ENCODE results near the gene ADAMTS15. TPM values are rescaled to one million over a fixed set of nuclear protein-coding genes. Genes with fewer than 3 reads are reported as not detected.

Gene ADAMTS15
- total RNA-seq, 2 experiments from 2014 or later: 0.04 to 0.05 TPM

DNA sequence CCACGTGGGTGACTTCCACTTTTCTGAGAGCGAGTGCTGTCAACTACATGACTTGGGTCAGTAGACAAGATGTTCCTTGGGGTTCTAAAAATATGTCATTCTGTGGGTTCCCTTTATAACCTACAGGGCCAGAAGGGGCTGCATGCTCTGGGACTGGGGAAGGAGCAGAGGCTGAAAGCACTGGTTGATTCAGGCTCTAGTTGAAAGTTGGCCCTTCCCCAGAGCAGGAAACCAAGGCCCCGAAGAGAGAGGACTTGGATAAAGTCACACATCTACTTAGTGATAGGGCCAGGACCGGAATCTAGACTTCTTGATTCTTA lies 9.9 kb downstream of the ADAMTS15 start:
- Mint-ChIP-seq H3K27ac (no peak overlapping the region), H3K36me3 (ENCODE audit: low read depth) (no peaks in the 10 kb centered on the region), H3K4me1 (no peaks in the 10 kb centered on the region), H3K27me3 (peaks cover 10% of the 10 kb centered on the region), H3K4me3 (no peak overlapping the region), H3K9me3 (no peaks in the 10 kb centered on the region)
- ChIA-PET POLR2A (no interaction called here), CTCF (no interaction called here)
- no peak for DNase-seq

GRCh38 chr11:130459521-130459920 lies 11.1 kb downstream of the ADAMTS15 start:
- Mint-ChIP-seq H3K27ac (no peak overlapping the region), H3K36me3 (ENCODE audit: low read depth) (no peaks in the 10 kb centered on the region), H3K9me3 (no peaks in the 10 kb centered on the region), H3K4me1 (no peaks in the 10 kb centered on the region), H3K27me3 (peaks cover 4% of the 10 kb centered on the region), H3K4me3 (no peak overlapping the region)
- DNase-seq: no peak
- ChIA-PET POLR2A (no interaction called here), CTCF (no interaction called here)

- no peak for DNase-seq
- Mint-ChIP-seq H3K27ac (no peak overlapping the region), H3K4me3 (no peak overlapping the region), H3K9me3 (no peaks in the 10 kb centered on the region), H3K4me1 (no peaks in the 10 kb centered on the region), H3K27me3 (no peaks in the 10 kb centered on the region), H3K36me3 (ENCODE audit: low read depth) (no peaks in the 10 kb centered on the region)
- CTCF ChIA-PET: interaction anchor here (1.3 kb wide), 1 partner anchor 12 kb away, joined by 3 read pairs; no protein-coding TSS in a partner anchor
- POLR2A ChIA-PET: no interaction called here
Observed at GRCh38 chr11:130462101-130462885, 13.8 kb downstream of the ADAMTS15 start.

GRCh38 chr11:130462931-130463330 lies 14.5 kb downstream of the ADAMTS15 start:
- CTCF ChIA-PET: interaction anchor here (1.3 kb wide), 1 partner anchor 12 kb away, joined by 3 read pairs; no protein-coding TSS in a partner anchor
- no peaks in the 10 kb centered on the region for H3K4me1 Mint-ChIP-seq

GRCh38 chr11:130464291-130464812 lies 15.9 kb downstream of the ADAMTS15 start:
- Mint-ChIP-seq H3K4me1 (no peaks in the 10 kb centered on the region), H3K27me3 (no peaks in the 10 kb centered on the region), H3K4me3 (no peak overlapping the region), H3K9me3 (no peaks in the 10 kb centered on the region), H3K36me3 (ENCODE audit: low read depth) (no peaks in the 10 kb centered on the region), H3K27ac (no peak overlapping the region)
- POLR2A ChIA-PET: no interaction called here
- CTCF ChIA-PET: no interaction called here
- no peak for DNase-seq

More at GRCh38 chr11:130462931-130463330, 14.5 kb downstream of the ADAMTS15 start:
- POLR2A ChIA-PET: no interaction called here
- H3K36me3 Mint-ChIP-seq (ENCODE audit: low read depth): no peaks in the 10 kb centered on the region
- no peaks in the 10 kb centered on the region for H3K9me3 Mint-ChIP-seq
- no peaks in the 10 kb centered on the region for H3K27me3 Mint-ChIP-seq
- H3K4me3 Mint-ChIP-seq: no peak overlapping the region
- DNase-seq: no peak
- H3K27ac Mint-ChIP-seq: no peak overlapping the region

DNA sequence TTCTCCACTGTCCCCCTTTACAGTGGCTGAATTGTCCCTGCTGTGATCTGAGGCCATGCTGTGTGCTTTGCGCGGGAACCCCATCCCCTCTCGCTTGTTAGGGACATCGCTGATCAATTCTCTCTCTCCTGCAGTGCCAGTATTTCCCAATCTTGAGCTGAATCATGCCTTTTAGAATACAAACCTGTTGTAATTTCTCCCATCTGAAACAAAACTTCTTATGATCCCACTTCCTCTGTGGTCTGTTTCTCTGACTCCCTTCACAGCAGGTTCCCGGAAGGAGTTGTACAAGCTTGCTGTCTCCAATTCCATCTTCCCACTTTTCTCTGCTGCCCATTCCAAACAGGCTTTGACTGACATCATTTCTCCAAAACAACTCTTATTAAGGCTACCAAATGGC lies 16.8 kb downstream of the ADAMTS15 start:
- no peak for DNase-seq
- Mint-ChIP-seq H3K27me3 (no peaks in the 10 kb centered on the region), H3K4me3 (no peak overlapping the region), H3K4me1 (no peaks in the 10 kb centered on the region), H3K9me3 (no peaks in the 10 kb centered on the region), H3K36me3 (ENCODE audit: low read depth) (no peaks in the 10 kb centered on the region), H3K27ac (no peak overlapping the region)
- CTCF ChIA-PET: no interaction called here
- POLR2A ChIA-PET: no interaction called here

DNA sequence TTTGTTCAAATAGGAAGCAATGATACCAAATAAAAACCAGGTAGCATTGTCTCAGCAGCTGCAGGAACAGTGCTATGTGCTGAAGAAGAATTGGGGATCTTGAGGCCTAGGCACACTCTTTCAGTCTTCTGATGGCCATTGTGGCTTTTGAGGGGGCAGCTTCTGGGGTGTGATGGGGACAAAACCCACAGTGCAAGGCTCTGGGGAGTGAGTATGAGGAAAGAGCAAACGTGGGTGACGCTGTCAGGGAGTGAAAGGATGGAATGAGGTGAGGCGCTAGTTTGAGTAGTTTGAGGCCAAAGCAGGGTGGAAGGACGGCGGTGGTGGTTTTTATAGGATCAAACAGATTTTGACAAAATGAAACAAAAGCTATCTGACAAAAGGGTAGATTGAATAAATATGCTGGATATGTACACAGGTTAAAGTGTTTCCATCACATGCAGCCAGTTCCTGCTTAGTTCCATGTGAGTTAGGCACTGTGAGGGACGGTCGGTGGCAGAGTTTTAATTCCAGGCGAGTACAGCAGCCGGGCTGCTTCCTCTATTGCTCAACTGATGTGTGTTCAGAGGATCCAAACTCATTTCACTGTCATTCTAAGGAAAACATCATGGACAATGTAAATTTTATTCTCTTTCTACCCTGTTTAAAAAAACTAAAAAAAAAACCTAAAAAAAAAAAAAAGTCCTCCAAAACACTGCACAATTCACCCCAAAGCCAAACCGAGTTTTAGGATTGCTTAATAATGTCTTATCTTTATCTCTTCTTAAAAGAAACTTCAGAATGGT lies 18.9 kb downstream of the ADAMTS15 start:
- H3K27ac Mint-ChIP-seq: no peak overlapping the region
- DNase-seq: no peak
- no peaks in the 10 kb centered on the region for H3K36me3 Mint-ChIP-seq (ENCODE audit: low read depth)
- no peaks in the 10 kb centered on the region for H3K4me1 Mint-ChIP-seq
- no peak overlapping the region for H3K4me3 Mint-ChIP-seq
- POLR2A ChIA-PET: no interaction called here
- H3K9me3 Mint-ChIP-seq: no peaks in the 10 kb centered on the region
- CTCF ChIA-PET: no interaction called here
- H3K27me3 Mint-ChIP-seq: no peaks in the 10 kb centered on the region

- Mint-ChIP-seq H3K27me3 (no peaks in the 10 kb centered on the region), H3K36me3 (ENCODE audit: low read depth) (no peaks in the 10 kb centered on the region), H3K27ac (no peak overlapping the region), H3K4me3 (no peak overlapping the region), H3K4me1 (no peaks in the 10 kb centered on the region), H3K9me3 (no peaks in the 10 kb centered on the region)
- CTCF ChIA-PET: no interaction called here
- POLR2A ChIA-PET: interaction anchor here (0.5 kb wide), 1 partner anchor 381 kb away, joined by 3 read pairs; no protein-coding TSS in a partner anchor
- no peak for DNase-seq
Observed at GRCh38 chr11:130469181-130469580, 20.7 kb downstream of the ADAMTS15 start.

GRCh38 chr11:130470832-130471706 lies 22.6 kb downstream of the ADAMTS15 start:
- DNase-seq: no peak
- Mint-ChIP-seq H3K4me1 (no peaks in the 10 kb centered on the region), H3K4me3 (no peak overlapping the region), H3K27me3 (no peaks in the 10 kb centered on the region), H3K27ac (no peak overlapping the region), H3K36me3 (ENCODE audit: low read depth) (no peaks in the 10 kb centered on the region), H3K9me3 (no peaks in the 10 kb centered on the region)
- ChIA-PET CTCF (no interaction called here), POLR2A (no interaction called here)

DNA sequence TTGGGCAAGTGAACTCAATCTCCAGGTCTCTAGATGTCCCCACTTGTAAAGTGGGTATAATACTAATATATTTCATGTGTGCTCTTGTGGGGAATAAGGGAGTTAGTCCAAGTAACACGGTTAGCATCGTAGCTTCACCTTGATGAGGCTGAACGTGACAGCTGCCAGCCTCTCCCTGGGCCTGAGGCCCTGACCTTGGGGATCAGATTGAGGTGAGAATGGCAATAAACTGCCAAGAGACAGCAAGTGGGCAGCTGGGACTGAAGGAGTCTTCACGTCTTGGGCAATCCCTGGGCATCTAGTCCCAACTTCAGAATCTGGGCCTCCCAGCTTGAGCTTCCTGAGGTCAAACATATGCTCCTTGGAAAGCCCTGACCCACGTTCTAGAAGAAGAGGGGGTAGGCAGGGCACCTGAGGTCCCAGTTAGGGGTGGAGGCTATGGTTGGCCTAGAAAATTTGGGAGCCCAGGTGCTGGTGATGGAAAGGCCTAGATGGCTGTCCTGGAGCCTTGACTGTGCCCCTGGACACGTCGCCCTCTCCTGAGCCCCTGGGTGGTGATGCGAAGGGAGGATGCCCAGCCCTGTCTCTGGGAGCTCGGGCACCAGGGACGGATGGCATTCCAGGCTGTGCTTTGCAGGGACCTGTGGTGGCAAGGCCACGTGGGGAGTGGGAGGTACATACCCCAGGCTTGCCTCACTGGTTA lies 23.4 kb downstream of the ADAMTS15 start:
- ChIA-PET CTCF (interaction anchor here (0.5 kb wide), 1 partner anchor 115 kb away, joined by 4 read pairs; no protein-coding TSS in a partner anchor), POLR2A (no interaction called here)
- Mint-ChIP-seq H3K4me3 (no peak overlapping the region), H3K4me1 (no peaks in the 10 kb centered on the region), H3K27ac (no peak overlapping the region), H3K27me3 (no peaks in the 10 kb centered on the region), H3K36me3 (ENCODE audit: low read depth) (no peaks in the 10 kb centered on the region), H3K9me3 (no peaks in the 10 kb centered on the region)
- DNase-seq: no peak

- H3K9me3 Mint-ChIP-seq: no peaks in the 10 kb centered on the region
- CTCF ChIA-PET: interaction anchor here (0.6 kb wide), 1 partner anchor 50 kb away, joined by 5 read pairs; no protein-coding TSS in a partner anchor
- H3K4me3 Mint-ChIP-seq: no peak overlapping the region
Observed at GRCh38 chr11:130472434-130472961, 24.1 kb downstream of the ADAMTS15 start.

More at GRCh38 chr11:130472434-130472961, 24.1 kb downstream of the ADAMTS15 start:
- no peak overlapping the region for H3K27ac Mint-ChIP-seq
- no peak for DNase-seq
- POLR2A ChIA-PET: no interaction called here
- H3K27me3 Mint-ChIP-seq: no peaks in the 10 kb centered on the region
- no peaks in the 10 kb centered on the region for H3K36me3 Mint-ChIP-seq (ENCODE audit: low read depth)
- no peaks in the 10 kb centered on the region for H3K4me1 Mint-ChIP-seq

Data from activated CD4-positive, alpha-beta T cell treated with anti-CD3 and anti-CD28 coated beads, Interleukin-2, amount 10 ng/mL, durations not matched to agents 7 days and 5 days (primary cell).